Measurements from ENCODE around the gene SLC43A2. TPM values are rescaled to one million over a fixed set of nuclear protein-coding genes. Genes with fewer than 3 reads are reported as not detected.

The SLC43A2 gene
- total and polyA plus RNA-seq, 2 donors from 2014 or later: 48.9 to 60.4 TPM

DNA sequence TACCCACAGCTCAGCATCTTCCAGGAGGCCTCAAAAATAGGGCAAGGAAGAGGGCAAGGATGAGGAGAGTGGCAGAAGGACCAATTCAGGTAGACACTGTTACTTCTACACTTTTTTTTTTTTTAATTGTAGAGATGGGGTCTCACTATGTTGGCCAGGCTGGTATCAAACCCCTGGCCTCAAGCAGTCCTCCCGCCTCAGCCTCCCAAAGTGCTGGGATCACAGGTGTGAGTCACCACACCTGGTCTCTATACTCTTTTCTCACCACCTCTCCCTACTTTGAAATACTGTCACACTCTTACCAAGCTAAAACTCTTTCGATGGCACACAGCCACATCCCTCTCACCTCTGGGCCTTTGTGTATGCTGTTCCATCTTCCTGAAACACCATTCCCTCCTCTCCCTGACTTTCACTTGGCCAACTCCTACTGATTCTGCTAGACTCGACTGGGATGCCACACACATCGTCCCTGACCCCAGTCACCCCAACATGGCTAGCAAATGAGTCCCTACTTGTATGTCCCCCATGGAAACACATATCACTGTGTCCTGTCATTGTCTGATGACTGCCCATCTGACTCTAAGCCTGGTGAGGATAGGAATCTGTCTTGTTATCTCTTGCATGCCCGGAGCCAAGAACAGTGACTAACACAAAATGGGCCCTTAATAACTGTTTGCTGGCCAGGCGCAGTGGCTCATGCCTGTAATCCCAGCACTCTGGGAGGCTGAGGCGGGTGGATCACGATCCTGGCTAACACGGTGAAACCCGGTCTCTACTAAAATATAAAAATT, 7.2 kb upstream of the SLC43A2 start:
- Histone ChIP-seq H3K4me1 (ENCODE audit: control insufficient read depth in 2 of 3, insufficient read depth in 2 of 3, low read depth in 1 of 3, low read length in 3 of 3) (peaks cover 0 to 3% (median 0%) of the 10 kb centered on the region in 3 donors), H3K9me3 (ENCODE audit: control insufficient read depth in 2 of 3, insufficient read depth in 1 of 3, low read length in 3 of 3) (no peaks in the 10 kb centered on the region), H3K4me3 (ENCODE audit: low read length in 3 of 3) (no peak overlapping the region), H3K9ac (ENCODE audit: low read length in 3 of 3) (no peak overlapping the region), H3K27ac (ENCODE audit: low read depth in 2 of 2, low read length in 2 of 2) (no peak overlapping the region), H3K27me3 (ENCODE audit: control insufficient read depth, insufficient read depth, low read length) (no peaks in the 10 kb centered on the region), H3K36me3 (ENCODE audit: control insufficient read depth in 2 of 3, insufficient read depth in 3 of 3, low read length in 3 of 3) (peaks cover 0 to 12% (median 4%) of the 10 kb centered on the region in 3 donors)
- intact Hi-C loops (cut with DNase I): loop anchor here (10.0 kb wide), 1 partner anchor 61 kb away; no protein-coding TSS in a partner anchor
- TF ChIP-seq CTCF (IDR thresholded peaks at IDR 0.05; ENCODE audit: borderline replicate concordance, extremely low read depth, insufficient read depth): no peak
- no peak for FAIRE-seq
- DNase-seq: no peak

DNA sequence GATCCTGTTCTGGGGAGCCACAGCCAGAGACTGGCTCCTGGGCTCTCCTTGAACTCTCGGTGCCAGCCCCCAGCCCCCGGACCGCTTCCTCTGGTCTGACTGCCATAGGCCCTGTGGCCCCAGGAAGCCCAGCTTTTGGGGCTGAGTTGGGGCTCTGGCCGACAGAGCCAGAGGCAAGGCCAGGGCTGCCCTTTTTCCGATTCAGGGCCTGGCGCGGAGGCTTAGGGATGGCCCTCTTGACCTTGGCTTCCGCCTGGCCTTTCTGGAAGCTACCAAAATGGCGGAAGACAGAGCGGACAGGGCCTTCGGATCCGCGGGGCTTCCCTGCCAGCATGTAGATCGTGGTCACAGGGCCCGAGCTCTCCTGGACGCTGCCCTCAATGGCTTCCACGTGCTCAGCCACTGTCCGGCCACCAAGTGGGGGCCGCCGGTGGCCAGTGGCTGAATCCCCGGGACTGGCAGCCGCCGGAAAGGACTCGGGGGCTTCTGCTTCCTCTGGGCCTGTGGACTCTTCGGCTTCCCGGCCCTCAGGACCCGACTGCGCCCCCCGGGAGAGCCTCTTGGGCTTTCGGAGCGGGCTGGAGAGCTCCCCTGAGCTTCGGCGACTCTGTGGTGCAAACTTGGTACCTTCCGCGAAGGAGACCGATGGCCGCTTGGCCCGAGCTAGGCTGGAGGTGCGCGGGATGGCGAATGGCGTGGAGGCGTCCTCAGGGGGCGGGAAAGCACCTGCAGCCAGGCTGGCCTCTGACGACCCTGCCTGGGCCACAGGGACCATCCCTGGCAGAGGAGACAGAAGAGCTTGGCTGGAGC, 6.4 kb upstream of the SLC43A2 start:
- no peak for TF ChIP-seq CTCF (IDR thresholded peaks at IDR 0.05; ENCODE audit: borderline replicate concordance, extremely low read depth, insufficient read depth)
- intact Hi-C loops (cut with DNase I): loop anchor here (10.0 kb wide), 1 partner anchor 60 kb away; no protein-coding TSS in a partner anchor
- no peak for FAIRE-seq

DNA sequence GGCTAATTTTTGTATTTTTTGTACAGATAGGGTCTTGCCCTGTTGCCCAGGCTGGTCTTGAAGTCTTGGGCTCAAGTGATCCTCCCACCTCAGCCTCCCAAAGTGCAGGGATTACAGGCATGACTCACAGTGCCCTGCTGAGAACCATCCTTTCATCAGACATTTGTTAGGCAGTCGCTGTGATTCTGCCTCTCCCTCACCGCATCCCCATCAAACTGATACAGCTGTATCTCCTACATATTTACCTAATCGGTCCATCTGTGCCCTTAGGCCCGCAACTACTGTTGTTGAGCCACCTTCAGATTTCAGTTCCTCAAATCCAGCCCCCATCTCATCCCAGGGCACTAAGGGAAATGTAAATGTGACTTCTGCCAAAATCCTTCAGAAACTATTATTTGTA, 2.0 kb upstream of the SLC43A2 start:
- intact Hi-C loops (cut with DNase I): loop anchor here (10.0 kb wide), 1 partner anchor 56 kb away; no protein-coding TSS in a partner anchor

More for the DNA sequence above, 6.4 kb upstream of the SLC43A2 start:
- Histone ChIP-seq H3K9me3 (ENCODE audit: control insufficient read depth in 2 of 3, insufficient read depth in 1 of 3, low read length in 3 of 3) (no peaks in the 10 kb centered on the region), H3K4me3 (ENCODE audit: low read length in 3 of 3) (no peak overlapping the region), H3K4me1 (ENCODE audit: control insufficient read depth in 2 of 3, insufficient read depth in 2 of 3, low read depth in 1 of 3, low read length in 3 of 3) (peaks cover 0 to 3% (median 0%) of the 10 kb centered on the region in 3 donors), H3K27me3 (ENCODE audit: control insufficient read depth, insufficient read depth, low read length) (no peaks in the 10 kb centered on the region), H3K27ac (ENCODE audit: low read depth in 2 of 2, low read length in 2 of 2) (no peak overlapping the region), H3K36me3 (ENCODE audit: control insufficient read depth in 2 of 3, insufficient read depth in 3 of 3, low read length in 3 of 3) (peaks cover 0 to 12% (median 4%) of the 10 kb centered on the region in 3 donors), H3K9ac (ENCODE audit: low read length in 3 of 3) (no peak overlapping the region)
- no peak for DNase-seq

More for the DNA sequence above, 2.0 kb upstream of the SLC43A2 start:
- Histone ChIP-seq H3K9ac (ENCODE audit: low read length in 3 of 3) (no peak overlapping the region), H3K27ac (ENCODE audit: low read depth in 2 of 2, low read length in 2 of 2) (no peak overlapping the region), H3K9me3 (ENCODE audit: control insufficient read depth in 2 of 3, insufficient read depth in 1 of 3, low read length in 3 of 3) (no peaks in the 10 kb centered on the region), H3K36me3 (ENCODE audit: control insufficient read depth in 2 of 3, insufficient read depth in 3 of 3, low read length in 3 of 3) (peaks cover 0 to 8% (median 0%) of the 10 kb centered on the region in 3 donors), H3K27me3 (ENCODE audit: control insufficient read depth, insufficient read depth, low read length) (no peaks in the 10 kb centered on the region), H3K4me1 (ENCODE audit: control insufficient read depth in 2 of 3, insufficient read depth in 2 of 3, low read depth in 1 of 3, low read length in 3 of 3) (peaks cover 0 to 14% (median 11%) of the 10 kb centered on the region in 3 donors), H3K4me3 (ENCODE audit: low read length in 3 of 3) (no peak overlapping the region)
- no peak for FAIRE-seq
- DNase-seq: peak in 1 of 5 donors; percentile 30
- TF ChIP-seq CTCF (IDR thresholded peaks at IDR 0.05; ENCODE audit: borderline replicate concordance, extremely low read depth, insufficient read depth): no peak

Measured in kidney (tissue), 14 donors.